MM.1S (cell line): ENCODE results near the gene TNXB.
"Not testable (repeated sequence)": the region's sequence is repeated elsewhere in the genome, so short reads cannot be mapped to it uniquely, and the experiment has no call there.

Experiments
- EZH2 ChIP-seq: fragments of 300-600 bp; sonication (generic); optimal IDR thresholded peaks from 2 replicates; pipeline ENCODE3; 2017; ENCODE audit warnings: low read depth, mild to moderate bottlenecking, antibody characterized with exemption, low read length, mixed read lengths
- TF ChIP-seq, protein P1 (sequence below): fragments of 300-600 bp; sonication (generic); IDR thresholded peaks from 2 replicates; pipeline ENCODE4 v1.5.1; 2016; ENCODE audit warnings: antibody characterized with exemption, low read length, mixed read lengths

DNA sequence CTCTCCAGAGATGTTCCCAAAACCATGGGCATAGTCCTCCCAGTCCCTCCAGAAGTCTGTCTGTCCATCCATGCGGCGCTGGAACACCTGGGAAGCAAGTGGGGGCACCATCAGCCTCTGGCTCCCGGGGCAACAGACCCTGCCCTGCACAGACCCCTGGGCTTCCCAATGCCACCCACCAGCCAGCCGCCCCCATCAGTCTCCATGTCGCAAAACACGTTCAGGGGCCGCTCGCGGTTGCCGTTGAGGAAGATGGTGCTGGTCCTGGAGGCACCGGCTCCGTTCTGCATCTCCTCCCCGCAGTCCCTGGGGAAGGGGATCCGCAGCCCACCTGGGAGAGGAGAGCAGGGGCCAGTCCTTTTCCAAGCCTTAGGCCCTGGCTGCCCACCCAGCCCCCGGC, 66.9 kb downstream of the TNXB start:
- TF ChIP-seq, protein P1, sequence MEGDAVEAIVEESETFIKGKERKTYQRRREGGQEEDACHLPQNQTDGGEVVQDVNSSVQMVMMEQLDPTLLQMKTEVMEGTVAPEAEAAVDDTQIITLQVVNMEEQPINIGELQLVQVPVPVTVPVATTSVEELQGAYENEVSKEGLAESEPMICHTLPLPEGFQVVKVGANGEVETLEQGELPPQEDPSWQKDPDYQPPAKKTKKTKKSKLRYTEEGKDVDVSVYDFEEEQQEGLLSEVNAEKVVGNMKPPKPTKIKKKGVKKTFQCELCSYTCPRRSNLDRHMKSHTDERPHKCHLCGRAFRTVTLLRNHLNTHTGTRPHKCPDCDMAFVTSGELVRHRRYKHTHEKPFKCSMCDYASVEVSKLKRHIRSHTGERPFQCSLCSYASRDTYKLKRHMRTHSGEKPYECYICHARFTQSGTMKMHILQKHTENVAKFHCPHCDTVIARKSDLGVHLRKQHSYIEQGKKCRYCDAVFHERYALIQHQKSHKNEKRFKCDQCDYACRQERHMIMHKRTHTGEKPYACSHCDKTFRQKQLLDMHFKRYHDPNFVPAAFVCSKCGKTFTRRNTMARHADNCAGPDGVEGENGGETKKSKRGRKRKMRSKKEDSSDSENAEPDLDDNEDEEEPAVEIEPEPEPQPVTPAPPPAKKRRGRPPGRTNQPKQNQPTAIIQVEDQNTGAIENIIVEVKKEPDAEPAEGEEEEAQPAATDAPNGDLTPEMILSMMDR, result not testable (repeated sequence)
- not testable (repeated sequence) for TF ChIP-seq EZH2
